SK-N-SH (cell line): ENCODE results near the gene RP9. TPM values are rescaled to one million over a fixed set of nuclear protein-coding genes. Genes with fewer than 3 reads are reported as not detected.

Experiments used
- CTCF ChIA-PET: fragments of 300-600, 350-600 bp; formaldehyde crosslinking; extraction: SDS; loops from one replicate; lab custom pipeline; 2021; lab: Yijun Ruan, JAX
- POLR2A ChIA-PET: fragments of 350-600 bp; sonication (Branson Sonifier 250); formaldehyde crosslinking; extraction: SDS; loops from one replicate; lab custom pipeline; 2020; ENCODE audit warnings: antibody characterized with exemption, inconsistent platforms; lab: Yijun Ruan, JAX
- DNase-seq: peaks from one replicate; pipeline ENCODE4 v3.0.0; 2012
- H2AFZ ChIP-seq: fragments of 200-600 bp; sonication (generic); 2 replicates; pipeline ENCODE4 v1.8.1; 2016; ENCODE audit warnings: antibody characterized with exemption, mild to moderate bottlenecking, low read depth
- H3F3A ChIP-seq: fragments of 200-600 bp; sonication (generic); replicated peaks from 2 replicates; pipeline ENCODE3; 2016; ENCODE audit warnings: antibody characterized with exemption, mild to moderate bottlenecking; ENCODE audit not compliant: insufficient read depth
- H3K27ac ChIP-seq, 2 experiments: fragments of 200-500 bp in 1 of 2; fragments of 200-600 bp in 1 of 2; sonication (Bioruptor generic) in 1 of 2; sonication (generic), shearing (Covaris generic) in 1 of 2; 2 replicates each; pipeline versions ENCODE4 v1.5.1 to v1.6.1; 2014 to 2016; ENCODE audit warnings: low read depth in 2 of 2, inconsistent platforms in 1 of 2, low read length in 1 of 2, mild to moderate bottlenecking in 1 of 2, mixed read lengths in 1 of 2
- H3K27me3 ChIP-seq: fragments of 200-600 bp; sonication (generic), shearing (Covaris generic); 2 replicates; pipeline ENCODE4 v1.6.1; 2016; ENCODE audit warnings: mixed run types; ENCODE audit not compliant: insufficient read depth
- H3K36me3 ChIP-seq, 2 experiments: fragments of 200-500 bp in 1 of 2; fragments of 200-600 bp in 1 of 2; sonication (Bioruptor generic) in 1 of 2; sonication (generic) in 1 of 2; replicated peaks in 1 of 2; 2 replicates each; pipeline versions ENCODE3 to v1.5.1; 2014 to 2016; ENCODE audit warnings: low read length in 1 of 2, mild to moderate bottlenecking in 1 of 2; ENCODE audit not compliant: insufficient read depth in 2 of 2, control insufficient read depth in 1 of 2
- H3K4me1 ChIP-seq, 2 experiments: fragments of 200-500 bp in 1 of 2; fragments of 200-600 bp in 1 of 2; sonication (Bioruptor generic) in 1 of 2; sonication (generic), shearing (Covaris generic) in 1 of 2; 2 replicates each; pipeline versions ENCODE4 v1.5.1 to v1.6.1; 2014 to 2016; ENCODE audit warnings: low read depth in 1 of 2, low read length in 1 of 2, mixed run types in 1 of 2; ENCODE audit not compliant: insufficient read depth in 2 of 2, control insufficient read depth in 1 of 2
- H3K4me2 ChIP-seq: fragments of 200-600 bp; sonication (generic), shearing (Covaris generic); 2 replicates; pipeline ENCODE4 v1.6.1; 2017; ENCODE audit warnings: mixed run types
- H3K4me3 ChIP-seq, 2 experiments: fragments of 200-500 bp in 1 of 2; fragments of 200-600 bp in 1 of 2; sonication (Bioruptor generic) in 1 of 2; sonication (generic), shearing (Covaris generic) in 1 of 2; 2 replicates each; pipeline versions ENCODE4 v1.5.1 to v1.8.1; 2014 to 2016; ENCODE audit warnings: low read depth in 2 of 2, inconsistent platforms in 1 of 2, low read length in 1 of 2, mild to moderate bottlenecking in 1 of 2, mixed read lengths in 1 of 2, moderate library complexity in 1 of 2
- H3K79me2 ChIP-seq: fragments of 200-600 bp; sonication (generic); 2 replicates; pipeline ENCODE4 v1.8.1; 2017; ENCODE audit warnings: mild to moderate bottlenecking; ENCODE audit not compliant: insufficient read depth
- H3K9ac ChIP-seq: fragments of 200-600 bp; sonication (generic); 2 replicates; pipeline ENCODE4 v1.6.1; 2017; ENCODE audit warnings: mixed run types
- H3K9me2 ChIP-seq: fragments of 200-600 bp; sonication (generic); 2 replicates; pipeline ENCODE4 v1.6.1; 2017; ENCODE audit warnings: mixed run types
- H3K9me3 ChIP-seq: fragments of 200-600 bp; sonication (generic); 2 replicates; pipeline ENCODE4 v1.6.1; 2017; ENCODE audit warnings: mixed run types, mild to moderate bottlenecking, moderate library complexity
- H4K20me1 ChIP-seq: fragments of 200-600 bp; sonication (generic); 2 replicates; pipeline ENCODE4 v1.6.1; 2017; ENCODE audit warnings: mild to moderate bottlenecking, mixed run types; ENCODE audit not compliant: insufficient read depth
- ELF1 ChIP-seq: IDR thresholded peaks from 2 replicates; pipeline ENCODE4 v1.4.0; 2012
- EP300 ChIP-seq, 2 experiments: IDR thresholded peaks; 2 replicates each; pipeline versions ENCODE4 v1.4.0 to v1.6.1; 2012; ENCODE audit warnings: borderline replicate concordance in 1 of 2, low read depth in 1 of 2, low read length in 1 of 2
- FOSL2 ChIP-seq: IDR thresholded peaks from 2 replicates; pipeline ENCODE4 v1.4.0; 2012; ENCODE audit warnings: low read depth, mild to moderate bottlenecking, moderate library complexity, borderline replicate concordance
- FOXM1 ChIP-seq: IDR thresholded peaks from 2 replicates; pipeline ENCODE4 v1.4.0; 2012; ENCODE audit warnings: low read depth, mild to moderate bottlenecking
- JUND ChIP-seq: IDR thresholded peaks from 2 replicates; pipeline ENCODE4 v1.4.0; 2012
- MAX ChIP-seq: IDR thresholded peaks from 2 replicates; pipeline ENCODE4 v1.4.0; 2012; ENCODE audit warnings: low read depth
- MXI1 ChIP-seq: IDR thresholded peaks from 2 replicates; pipeline ENCODE4 v1.6.1; 2012; ENCODE audit warnings: mild to moderate bottlenecking, low read depth, low read length, improper control_type of control experiment
- NFIC ChIP-seq: IDR thresholded peaks from 2 replicates; pipeline ENCODE4 v1.4.0; 2012; ENCODE audit warnings: borderline replicate concordance
- NRF1 ChIP-seq: IDR thresholded peaks from 2 replicates; pipeline ENCODE4 v1.6.1; 2012; ENCODE audit warnings: low read depth, mild to moderate bottlenecking, low read length
- PBX3 ChIP-seq: IDR thresholded peaks from 2 replicates; pipeline ENCODE4; 2012
- SMC3 ChIP-seq: IDR thresholded peaks from 2 replicates; pipeline ENCODE4 v1.6.1; 2012; ENCODE audit warnings: low read depth, low read length, improper control_type of control experiment
- USF1 ChIP-seq: IDR thresholded peaks from 2 replicates; pipeline ENCODE4 v1.4.0; 2012; ENCODE audit warnings: low read depth, borderline replicate concordance
- USF2 ChIP-seq: fragments of 150-350 bp; IDR thresholded peaks from 2 replicates; pipeline ENCODE4 v1.6.1; 2017; ENCODE audit warnings: antibody characterized with exemption, low read length, low read depth, borderline replicate concordance
- ZBTB33 ChIP-seq: IDR thresholded peaks from 2 replicates; pipeline ENCODE4 v1.4.0; 2012; ENCODE audit warnings: low read depth, borderline replicate concordance
- WGBS: methylation state at CpG from one replicate; pipeline ENCODE4 v1.1.6; 2017; ENCODE audit warnings: low lambda C conversion rate; 5-methylcytosine and 5-hydroxymethylcytosine counted together
- polyA plus RNA-seq, 3 experiments: library from polyadenylated mRNA; depleted of rRNA; stranded (reverse); fragments of >200 nt; gene quantifications; 2 replicates each; pipeline ENCODE4 v1.2.3, GENCODE V29; 2012

The RP9 gene
- polyA plus RNA-seq, 1 of the 3 experiments (the other 2 are of a cell fraction), result 31.6 TPM

- TF ChIP-seq ZBTB33, result no peak
These were observed 54.0 kb downstream of the RP9 start (continued) for GRCh38 chr7:33055158-33055557.

GRCh38 chr7:33054261-33054964 is 54.8 kb downstream of the RP9 start:
- 91% methylated on average over 2 of the region's 2 CpGs for WGBS

GRCh38 chr7:33053721-33054120 is 55.5 kb downstream of the RP9 start:
- H3K27me3 ChIP-seq, result no peaks in the 10 kb centered on the region
- no peak for DNase-seq
- CTCF ChIA-PET, result interaction anchor here (0.7 to 2.8 kb wide), 4 partner anchors 55 to 253 kb away, joined by 3 to 15 read pairs (median 3); partner anchors contain the start of gene RP9
- peaks cover 0 to 4% of the 10 kb centered on the region in 2 experiments for H3K36me3 ChIP-seq
- 91% methylated on average over 1 of the region's 1 CpG for WGBS
- H3K9me2 ChIP-seq, result no peaks in the 10 kb centered on the region
- H3K4me2 ChIP-seq, result no peak overlapping the region
- H3K9me3 ChIP-seq, result no peaks in the 10 kb centered on the region
- H3K79me2 ChIP-seq, result peaks cover 97% of the 10 kb centered on the region
- no peak overlapping the region for H3K4me3 ChIP-seq
- H3K27ac ChIP-seq, result peak overlapping the region in 1 of 2 experiments; percentile 19; a peak in 2 of 4 replicates
- H4K20me1 ChIP-seq, result peaks cover 23% of the 10 kb centered on the region
- POLR2A ChIA-PET, result interaction anchor here (1.0 kb wide), 1 partner anchor 9 kb away, joined by 6 read pairs; the partner anchor contains the start of gene NT5C3A
- no peak overlapping the region for H3K9ac ChIP-seq
- H2AFZ ChIP-seq, result no peak overlapping the region
- H3F3A ChIP-seq, result peaks cover 10% of the 10 kb centered on the region
- peaks cover 0 to under 1% of the 10 kb centered on the region in 2 experiments; a peak in 1 of 4 replicates for H3K4me1 ChIP-seq
- TF ChIP-seq NRF1 (no peak), SMC3 (no peak), ELF1 (no peak), NFIC (no peak), MXI1 (no peak), USF1 (no peak), USF2 (no peak), ZBTB33 (no peak), EP300 (IDR thresholded peaks at IDR 0.05; ENCODE audit: borderline replicate concordance in 1 of 2, low read depth in 1 of 2, low read length in 1 of 2) (no peak), FOXM1 (no peak)

More at GRCh38 chr7:33054261-33054964, 54.8 kb downstream of the RP9 start:
- no peak for DNase-seq
- no peak overlapping the region for H2AFZ ChIP-seq
- no peaks in the 10 kb centered on the region for H3K27me3 ChIP-seq
- no peak overlapping the region for H3K9ac ChIP-seq
- peaks cover 13% of the 10 kb centered on the region for H3F3A ChIP-seq
- peak overlapping the region in 1 of 2 experiments; percentile 19; a peak in 2 of 4 replicates for H3K27ac ChIP-seq
- H4K20me1 ChIP-seq, result peaks cover 22% of the 10 kb centered on the region
- H3K4me1 ChIP-seq, result no peaks in the 10 kb centered on the region; a peak in 1 of 4 replicates
- H3K36me3 ChIP-seq, result peaks cover 0 to 4% of the 10 kb centered on the region in 2 experiments
- no peak overlapping the region for H3K4me3 ChIP-seq
- H3K4me2 ChIP-seq, result no peak overlapping the region
- TF ChIP-seq JUND (peak; percentile 26; the same call in 1 of the 2 replicates), PBX3 (peak; percentile 30; the same call in 1 of the 2 replicates), MAX (no peak), FOSL2 (peak; percentile 49; the same call in 1 of the 2 replicates)
- no peaks in the 10 kb centered on the region for H3K9me3 ChIP-seq
- no peaks in the 10 kb centered on the region for H3K9me2 ChIP-seq
- ChIA-PET CTCF (interaction anchor here (0.7 to 2.8 kb wide), 6 partner anchors 55 to 287 kb away, joined by 3 to 15 read pairs (median 4); partner anchors contain the start of gene RP9), POLR2A (interaction anchor here (1.0 kb wide), 1 partner anchor 9 kb away, joined by 6 read pairs; the partner anchor contains the start of gene NT5C3A)
- peaks cover 97% of the 10 kb centered on the region for H3K79me2 ChIP-seq
